Fibroblast of skin of back (primary cell): ENCODE measurements around the gene IL20RA.
"Not testable (repeated sequence)": the region's sequence is repeated elsewhere in the genome, so short reads cannot be mapped to it uniquely, and the experiment has no call there.

ENCODE experiments used
- DNase-seq: peaks from one replicate; pipeline ENCODE4 v3.0.0-alpha.2; 2013

Gene IL20RA

DNA sequence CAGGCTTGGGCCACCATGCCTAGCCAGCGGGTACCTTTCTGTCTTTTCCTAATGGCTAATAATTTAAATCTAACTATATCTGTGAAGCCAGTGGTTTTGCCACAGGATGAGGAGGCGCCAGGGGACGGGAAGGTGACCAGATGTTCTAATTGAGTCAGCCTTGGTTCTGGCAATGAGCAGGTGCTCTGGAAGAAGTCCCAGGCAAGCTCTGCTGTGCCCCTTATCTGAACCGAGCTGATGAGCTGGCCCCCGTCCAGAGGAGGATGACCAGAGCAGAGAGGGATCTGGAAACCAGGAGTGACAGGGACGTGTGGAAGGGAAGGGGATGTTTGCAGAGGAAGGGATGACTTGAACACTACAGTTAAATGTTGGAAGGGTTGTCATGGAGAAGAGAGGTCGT, 75.9 kb downstream of the IL20RA start:
- DNase-seq = no peak

DNA sequence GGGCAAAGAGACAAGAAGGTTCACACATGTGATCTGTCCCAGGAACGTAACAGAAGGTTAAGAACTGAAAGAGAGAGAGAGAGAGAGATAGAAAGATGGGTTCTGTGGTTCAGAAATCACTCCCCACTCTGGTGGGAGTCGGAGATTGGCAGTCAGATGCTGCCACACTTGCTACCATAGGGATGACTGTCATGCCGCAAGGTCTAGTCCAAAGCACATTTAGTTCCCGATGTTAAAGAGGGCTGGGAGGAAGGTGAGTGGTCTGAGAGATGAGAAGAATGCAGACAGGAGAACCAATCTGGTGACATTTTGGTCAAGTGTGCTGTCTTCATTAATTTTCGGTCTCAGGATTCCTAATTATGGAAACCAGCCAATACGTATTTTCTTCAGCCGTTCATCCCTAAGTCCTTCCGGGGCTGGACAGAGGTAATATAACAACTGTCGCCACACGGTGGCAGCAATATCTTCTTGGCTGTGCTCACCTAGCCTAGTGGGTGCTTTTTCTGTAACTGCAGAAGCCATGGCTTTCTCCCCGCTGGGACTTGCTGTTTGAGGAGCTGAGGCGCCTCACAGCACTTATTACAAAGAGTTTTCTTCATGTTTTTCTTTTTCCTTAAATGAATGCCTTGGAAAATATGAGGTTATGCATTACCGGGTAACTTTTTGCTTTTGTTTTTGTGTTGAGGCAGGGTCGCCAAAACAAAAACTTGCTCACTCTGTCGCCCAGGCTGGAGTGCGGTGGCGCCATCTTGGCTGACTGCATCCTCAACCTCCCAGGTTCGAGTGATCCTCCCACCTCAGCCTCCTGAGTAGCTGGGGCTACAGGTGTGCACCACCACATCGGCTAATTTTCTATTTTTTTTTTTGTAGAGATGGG, 76.7 kb downstream of the IL20RA start:
- peak; percentile 81 for DNase-seq

DNA sequence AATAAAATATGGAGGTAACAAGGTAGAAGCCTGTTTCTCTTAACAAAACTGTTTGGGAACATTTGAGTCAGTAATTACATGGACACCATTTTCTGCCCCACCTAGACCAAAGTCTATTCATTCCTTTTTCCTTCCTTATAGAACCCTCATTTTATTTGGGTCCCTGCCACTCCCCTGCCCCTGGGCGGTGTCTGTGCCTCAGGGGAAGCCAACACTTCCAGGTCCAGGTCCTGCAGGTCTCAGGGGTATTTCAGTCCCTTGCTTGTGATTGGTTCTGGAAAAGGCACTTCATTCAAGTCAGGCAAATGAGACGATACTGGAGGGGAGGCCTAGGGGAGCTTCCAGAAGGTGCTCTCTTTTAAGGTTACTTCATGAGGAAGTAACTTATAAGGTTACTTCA, 80.4 kb downstream of the IL20RA start:
- DNase-seq = no peak

DNA sequence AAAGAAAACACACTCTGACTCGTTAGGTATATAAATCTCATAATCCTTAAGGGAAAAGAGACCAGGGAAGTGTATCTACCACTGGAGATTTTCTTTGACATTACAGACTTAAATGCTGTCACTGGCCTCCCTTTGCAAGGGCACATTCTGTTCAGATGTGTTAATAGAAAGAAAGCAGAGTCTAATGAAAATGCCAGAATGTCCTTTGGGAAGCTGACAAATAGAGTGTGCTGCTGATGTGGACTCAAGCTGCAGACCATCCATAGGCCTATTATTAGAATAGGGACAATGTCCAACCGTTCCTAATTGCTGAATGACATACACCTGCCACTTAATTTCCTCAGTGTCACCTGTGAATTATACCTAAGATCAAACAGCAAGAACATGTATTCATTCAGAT, 81.5 kb downstream of the IL20RA start:
- DNase-seq = no peak

DNA sequence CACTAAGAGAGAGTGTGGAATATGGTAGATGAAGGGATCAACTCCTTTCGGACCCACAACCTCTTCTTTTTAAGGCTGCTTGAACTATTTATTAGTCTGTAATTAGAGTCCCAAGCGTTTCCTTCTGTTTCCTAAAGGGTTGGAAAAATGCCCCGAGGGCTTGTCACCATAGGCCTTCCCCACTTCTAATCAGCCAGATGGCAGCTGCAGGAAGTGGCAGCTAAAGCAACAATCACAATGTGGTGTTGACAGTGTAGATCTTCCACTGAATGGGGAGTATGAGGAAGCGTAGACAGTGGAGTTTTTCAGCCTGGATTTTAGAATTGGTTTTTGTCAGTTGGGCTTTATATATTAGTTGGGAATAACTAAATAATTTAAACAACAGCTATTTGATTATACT, 82.1 kb downstream of the IL20RA start:
- DNase-seq = peak; percentile 55

DNA sequence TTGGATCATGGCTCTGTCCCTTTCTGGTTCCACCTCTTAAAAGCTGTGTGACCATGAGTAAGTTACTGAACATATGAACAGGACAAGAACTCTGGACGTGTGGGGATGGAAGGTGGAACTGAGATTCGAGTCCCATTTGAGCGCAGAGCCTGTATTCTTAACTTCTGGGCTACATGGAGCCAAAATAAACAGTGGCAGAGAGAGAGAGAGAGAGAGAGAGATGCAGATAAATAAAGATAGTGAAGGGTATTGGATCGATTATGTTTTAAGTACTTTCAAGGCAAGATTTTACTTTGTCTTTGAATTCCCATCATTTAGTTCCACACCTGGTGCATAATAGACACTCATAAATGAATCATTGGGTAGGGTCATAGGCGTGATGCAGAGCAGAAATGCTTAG, 82.9 kb downstream of the IL20RA start:
- no peak for DNase-seq

DNA sequence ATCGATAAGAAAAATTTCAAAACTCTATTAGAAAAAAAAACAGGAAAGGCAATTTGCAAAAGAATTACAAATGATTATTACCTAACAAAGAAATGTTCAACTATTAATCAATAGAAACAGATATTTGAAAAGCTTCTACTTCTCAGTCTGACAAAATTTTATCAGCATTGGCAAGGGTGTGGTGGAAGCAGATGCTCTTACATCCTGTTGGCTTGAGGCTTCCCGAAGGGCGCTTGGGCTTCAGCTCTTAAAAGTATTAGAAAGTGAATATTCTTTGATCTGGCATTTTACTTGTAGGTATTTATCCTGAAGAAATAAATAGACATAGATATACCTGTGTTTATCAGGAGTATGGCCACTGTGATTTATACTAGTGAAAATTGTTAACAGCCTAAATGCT, 84.0 kb downstream of the IL20RA start:
- DNase-seq = no peak

DNA sequence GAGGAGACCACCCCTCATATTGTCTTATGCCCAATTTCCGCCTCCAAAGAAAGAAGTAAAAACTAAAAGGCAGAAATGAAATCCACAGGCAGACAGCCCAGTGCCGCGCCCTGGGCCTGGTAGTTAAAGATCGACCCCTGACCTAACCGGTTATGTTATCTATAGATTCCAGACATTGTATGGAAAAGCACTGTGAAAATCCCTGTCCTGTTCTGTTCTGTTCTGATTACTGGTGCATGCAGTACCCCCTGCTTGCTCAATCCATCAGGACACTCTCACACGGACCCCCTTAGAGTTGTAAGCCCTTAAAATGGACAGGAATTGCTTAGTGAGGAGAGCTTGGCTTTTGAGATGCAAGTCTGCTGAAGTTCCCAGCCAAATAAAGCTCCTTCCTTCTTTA, 84.8 kb downstream of the IL20RA start:
- DNase-seq = not testable (repeated sequence)

DNA sequence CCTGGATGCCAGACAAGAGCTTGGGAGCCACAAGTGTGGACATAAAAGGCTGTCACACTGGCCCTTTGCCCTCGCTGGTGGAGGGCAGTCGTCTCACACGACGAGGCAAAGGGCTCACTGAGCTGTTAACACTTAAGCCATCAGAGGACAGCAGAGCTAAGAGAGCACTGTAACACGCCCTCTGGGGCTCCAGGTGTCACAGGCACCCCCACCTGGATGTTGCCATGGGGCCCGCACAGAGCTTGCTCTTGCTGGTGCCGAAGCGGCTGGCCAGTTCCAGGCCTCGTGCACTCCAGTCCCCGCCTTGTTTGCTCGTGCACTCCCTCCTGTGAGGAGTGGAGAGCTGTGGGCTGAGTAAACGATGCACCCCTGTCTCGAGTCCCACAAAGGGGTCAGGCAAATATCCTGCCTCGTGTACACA, 85.3 kb downstream of the IL20RA start:
- DNase-seq = no peak

DNA sequence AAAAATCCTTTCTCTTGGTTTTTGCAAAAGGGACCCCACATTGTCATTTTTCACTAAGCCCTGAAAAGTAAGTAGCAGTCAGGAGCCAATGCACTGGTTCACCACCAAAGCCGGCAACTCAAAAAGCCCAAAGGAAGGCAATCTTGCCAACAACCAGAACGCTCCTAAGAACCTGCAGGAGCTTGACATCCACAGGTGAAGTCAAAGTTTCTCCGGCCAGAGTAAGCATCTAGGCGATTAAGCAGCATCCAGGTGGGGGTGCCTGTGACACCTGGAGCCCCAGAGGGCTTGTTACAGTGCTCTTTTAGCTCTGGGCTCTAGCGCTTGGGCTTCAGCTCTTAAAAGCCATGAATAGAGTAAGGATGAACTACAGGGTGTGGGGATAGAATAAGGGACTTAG, 86.6 kb downstream of the IL20RA start:
- DNase-seq = no peak

DNA sequence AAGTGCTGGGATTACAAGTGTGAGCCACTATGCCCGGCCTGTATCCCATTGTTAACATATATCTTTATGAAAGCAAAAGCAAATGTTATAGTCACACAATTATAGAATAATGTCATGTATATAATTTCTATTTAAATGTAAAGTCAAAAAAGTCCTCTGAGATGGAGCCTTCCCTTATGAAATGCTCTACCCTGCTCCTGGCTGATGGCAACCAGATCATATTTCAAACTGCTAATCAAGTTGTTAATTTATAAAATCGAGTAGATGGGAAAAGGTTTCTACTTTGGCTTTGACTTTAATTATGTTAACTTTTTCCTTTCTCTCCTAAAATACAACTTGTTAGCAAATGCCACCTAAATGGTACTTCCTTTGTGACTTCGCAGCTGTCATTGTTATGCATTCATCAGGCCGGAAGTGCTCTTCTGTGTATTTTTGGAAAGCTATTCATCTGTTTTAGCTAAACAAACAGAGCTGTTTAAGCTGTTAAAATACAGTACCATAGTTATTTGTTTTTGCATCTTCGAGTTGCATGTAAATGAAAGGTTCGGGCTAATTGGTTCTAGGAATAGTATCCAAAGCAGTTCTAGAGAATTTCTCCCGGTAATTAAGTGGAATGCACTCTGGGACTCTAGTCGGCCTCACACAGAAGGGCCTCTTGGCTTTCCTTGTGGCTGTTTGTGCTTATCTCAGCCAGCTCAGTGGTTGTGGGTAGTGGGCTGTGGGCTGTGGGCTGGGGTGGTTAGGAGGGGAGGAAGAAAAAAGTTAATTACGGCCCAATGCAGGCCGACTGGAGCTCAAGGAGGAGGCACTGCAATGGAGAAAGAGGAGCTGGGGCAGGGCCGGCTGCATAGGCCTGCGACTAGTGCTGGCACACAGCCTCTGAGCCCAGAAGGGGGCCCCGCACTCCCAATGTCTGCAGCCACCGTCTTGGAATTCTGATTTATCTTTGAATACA, 87.9 kb downstream of the IL20RA start:
- peak; percentile 20 for DNase-seq

DNA sequence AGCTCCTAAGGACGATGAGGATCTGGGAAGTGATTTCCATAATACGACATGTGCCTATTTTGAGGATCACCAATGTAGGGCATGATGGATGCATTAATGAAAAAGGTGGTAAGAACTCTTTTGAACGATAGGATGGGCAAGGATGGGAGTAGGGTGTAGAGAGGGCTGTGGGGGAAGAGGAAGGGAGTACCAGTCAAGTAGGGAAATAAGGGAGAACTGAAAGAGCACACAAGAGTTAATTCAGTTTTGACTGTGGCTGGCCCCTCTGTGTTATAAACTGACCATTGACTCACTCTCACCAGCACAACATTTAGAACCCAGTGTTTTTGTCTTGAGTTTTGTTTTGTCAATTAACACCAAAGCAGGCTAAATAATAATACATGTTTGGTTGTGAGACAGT, 89.6 kb downstream of the IL20RA start:
- DNase-seq = no peak

DNA sequence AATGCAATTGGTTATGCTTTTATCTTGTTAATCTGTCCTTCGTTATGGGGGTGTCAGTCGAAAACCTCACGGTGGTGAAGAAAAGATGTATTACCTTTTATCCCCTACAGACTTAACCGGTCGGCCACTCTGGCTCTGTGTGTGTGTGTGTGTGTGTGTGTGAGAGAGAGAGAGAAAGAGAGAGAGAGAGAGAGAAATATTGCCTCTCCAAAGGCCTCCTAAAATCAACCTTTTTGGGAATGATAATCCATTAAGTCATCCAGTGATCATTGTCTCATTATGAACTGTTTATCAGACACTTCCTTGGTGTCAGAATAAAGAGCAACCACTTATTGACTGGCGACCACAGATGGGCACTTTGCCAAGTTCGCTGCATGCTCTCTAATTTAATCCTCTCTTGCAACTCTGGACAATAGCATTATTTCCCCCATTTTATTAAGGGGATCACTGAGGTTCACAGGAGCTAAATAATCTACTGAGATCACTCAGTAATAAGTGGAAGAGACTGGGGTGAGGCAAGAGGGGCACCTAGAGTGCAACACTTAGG, 92.0 kb downstream of the IL20RA start:
- no peak for DNase-seq

DNA sequence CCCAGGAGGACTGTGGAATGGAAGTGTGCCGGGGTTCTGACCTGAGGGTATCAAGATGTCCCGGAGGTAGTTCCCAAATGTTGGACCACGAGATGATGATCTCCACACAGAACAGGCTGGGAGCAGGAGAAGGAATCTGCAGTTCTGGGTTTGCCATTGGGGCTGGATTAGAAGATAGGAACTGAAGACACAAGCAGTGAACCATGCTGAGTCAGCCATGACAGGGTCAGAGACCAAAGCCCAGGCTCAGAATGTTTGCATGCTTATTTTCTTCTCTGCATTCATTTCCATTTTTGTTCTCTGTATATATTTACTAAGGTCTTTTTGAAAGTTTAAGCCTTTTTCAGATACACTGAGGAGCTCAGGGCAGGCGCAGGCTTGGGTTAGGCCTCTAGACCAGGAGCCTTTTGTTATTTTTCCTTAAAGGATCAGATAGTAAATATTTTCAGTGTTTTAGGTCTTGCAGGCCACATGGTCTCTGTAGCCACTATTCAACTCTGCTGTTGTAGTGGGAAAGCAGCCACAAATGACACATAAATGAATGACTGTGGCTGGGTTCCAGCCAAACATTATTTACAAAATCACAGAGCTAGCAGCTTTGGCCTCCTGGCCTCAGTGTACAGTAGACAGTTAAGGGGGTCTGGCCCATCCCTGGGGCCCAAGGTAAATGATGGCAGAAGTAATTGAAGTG, 94.2 kb downstream of the IL20RA start:
- DNase-seq = no peak
